Breast epithelium (tissue), 3 donors: ENCODE results near the gene ITGB2.

Experiments
- POLR2A ChIP-seq: fragments of 450-650 bp; IDR thresholded peaks from one replicate; pipeline ENCODE4 v1.6.1; 2016; ENCODE audit warnings: antibody characterized with exemption, mild to moderate bottlenecking, moderate library complexity
- POLR2AphosphoS5 ChIP-seq, 3 donors: sonication (generic); formaldehyde crosslinking; IDR thresholded peaks; one replicate each; pipeline ENCODE4 v1.6.1; 2017; ENCODE audit warnings: antibody characterized with exemption in 3 of 3
- TF ChIP-seq, protein P1 (sequence below), 3 donors: fragments of 450-650 bp; IDR thresholded peaks; one replicate each; pipeline ENCODE4 v1.5.1; 2016 to 2017; ENCODE audit warnings: antibody characterized with exemption in 3 of 3, mild to moderate bottlenecking in 3 of 3, moderate library complexity in 3 of 3

DNA sequence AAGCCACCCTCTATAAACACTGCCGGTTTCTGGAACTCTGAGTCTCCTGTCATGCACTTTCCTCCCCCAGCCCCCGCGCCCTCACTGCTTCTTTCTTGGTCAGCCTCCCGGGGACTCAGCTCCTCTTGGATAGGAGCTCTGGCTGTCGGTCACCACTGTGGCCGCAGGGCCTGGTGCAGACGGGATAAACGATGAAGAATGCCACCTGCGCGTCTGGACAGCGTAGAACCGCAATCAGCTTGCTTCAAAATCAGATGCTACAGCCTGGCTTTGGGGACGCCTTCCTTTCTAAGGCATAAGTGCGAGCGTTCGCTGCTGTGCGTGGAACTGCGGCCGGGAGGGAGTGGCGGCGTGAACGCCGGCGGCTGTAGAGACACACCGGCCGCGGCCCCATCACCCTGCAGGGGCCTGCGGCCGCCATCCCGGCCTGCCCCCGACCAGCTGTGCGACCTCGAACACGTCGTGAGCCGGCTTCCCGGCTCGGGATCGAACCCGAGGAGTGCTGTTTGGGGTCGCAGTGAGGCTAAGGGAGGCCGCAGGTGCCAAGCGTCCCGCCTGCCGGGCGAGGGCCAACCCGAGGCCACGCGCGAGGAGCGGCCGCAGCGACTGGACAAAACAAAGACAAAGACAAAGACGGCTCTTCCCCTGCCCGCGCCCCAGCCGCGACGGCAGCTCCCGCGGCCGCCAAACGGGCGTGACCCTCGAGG lies 47.9 kb downstream of the ITGB2 start:
- TF ChIP-seq, protein P1, sequence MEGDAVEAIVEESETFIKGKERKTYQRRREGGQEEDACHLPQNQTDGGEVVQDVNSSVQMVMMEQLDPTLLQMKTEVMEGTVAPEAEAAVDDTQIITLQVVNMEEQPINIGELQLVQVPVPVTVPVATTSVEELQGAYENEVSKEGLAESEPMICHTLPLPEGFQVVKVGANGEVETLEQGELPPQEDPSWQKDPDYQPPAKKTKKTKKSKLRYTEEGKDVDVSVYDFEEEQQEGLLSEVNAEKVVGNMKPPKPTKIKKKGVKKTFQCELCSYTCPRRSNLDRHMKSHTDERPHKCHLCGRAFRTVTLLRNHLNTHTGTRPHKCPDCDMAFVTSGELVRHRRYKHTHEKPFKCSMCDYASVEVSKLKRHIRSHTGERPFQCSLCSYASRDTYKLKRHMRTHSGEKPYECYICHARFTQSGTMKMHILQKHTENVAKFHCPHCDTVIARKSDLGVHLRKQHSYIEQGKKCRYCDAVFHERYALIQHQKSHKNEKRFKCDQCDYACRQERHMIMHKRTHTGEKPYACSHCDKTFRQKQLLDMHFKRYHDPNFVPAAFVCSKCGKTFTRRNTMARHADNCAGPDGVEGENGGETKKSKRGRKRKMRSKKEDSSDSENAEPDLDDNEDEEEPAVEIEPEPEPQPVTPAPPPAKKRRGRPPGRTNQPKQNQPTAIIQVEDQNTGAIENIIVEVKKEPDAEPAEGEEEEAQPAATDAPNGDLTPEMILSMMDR (IDR thresholded peaks at IDR 0.05): no peak
- TF ChIP-seq POLR2A (no peak), POLR2AphosphoS5 (IDR thresholded peaks at IDR 0.05) (no peak)
